ENCODE data around the gene SOAT1. TPM values are rescaled to one million over a fixed set of nuclear protein-coding genes. Genes with fewer than 3 reads are reported as not detected.
A peak's percentile ranks its signal among the peaks of the same experiment; 100 is the strongest.
"Not testable (repeated sequence)": the region's sequence is repeated elsewhere in the genome, so short reads cannot be mapped to it uniquely, and the experiment has no call there.

Gene SOAT1
- 10 to 100 TPM; 36.1 to 37.9 TPM for total RNA-seq

GRCh38 chr1:179293340-179294327, at the start of gene SOAT1:
Gene SOAT1, plus strand, starts transcription at chr1:179293797. Its CDS starts 8,888 bp downstream, at chr1:179302685.
- Histone ChIP-seq H3K27me3 (no peaks in the 10 kb centered on the region), H3K9me3 (no peaks in the 10 kb centered on the region), H3K9ac (ENCODE audit: low read depth in 2 of 2, low read length in 2 of 2) (peak within 1 kb of the TSS; percentile 71 to 97), H3K36me3 (no peaks in the 10 kb centered on the region), H3K4me1 (peaks cover 4% of the 10 kb centered on the region), H3K27ac (peak within 1 kb of the TSS; percentile 83), H3K4me3 (peak within 1 kb of the TSS; percentile 63)
- TF ChIP-seq, protein P1, sequence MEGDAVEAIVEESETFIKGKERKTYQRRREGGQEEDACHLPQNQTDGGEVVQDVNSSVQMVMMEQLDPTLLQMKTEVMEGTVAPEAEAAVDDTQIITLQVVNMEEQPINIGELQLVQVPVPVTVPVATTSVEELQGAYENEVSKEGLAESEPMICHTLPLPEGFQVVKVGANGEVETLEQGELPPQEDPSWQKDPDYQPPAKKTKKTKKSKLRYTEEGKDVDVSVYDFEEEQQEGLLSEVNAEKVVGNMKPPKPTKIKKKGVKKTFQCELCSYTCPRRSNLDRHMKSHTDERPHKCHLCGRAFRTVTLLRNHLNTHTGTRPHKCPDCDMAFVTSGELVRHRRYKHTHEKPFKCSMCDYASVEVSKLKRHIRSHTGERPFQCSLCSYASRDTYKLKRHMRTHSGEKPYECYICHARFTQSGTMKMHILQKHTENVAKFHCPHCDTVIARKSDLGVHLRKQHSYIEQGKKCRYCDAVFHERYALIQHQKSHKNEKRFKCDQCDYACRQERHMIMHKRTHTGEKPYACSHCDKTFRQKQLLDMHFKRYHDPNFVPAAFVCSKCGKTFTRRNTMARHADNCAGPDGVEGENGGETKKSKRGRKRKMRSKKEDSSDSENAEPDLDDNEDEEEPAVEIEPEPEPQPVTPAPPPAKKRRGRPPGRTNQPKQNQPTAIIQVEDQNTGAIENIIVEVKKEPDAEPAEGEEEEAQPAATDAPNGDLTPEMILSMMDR (IDR thresholded peaks at IDR 0.05), result no peak
- peak; percentile 98 for DNase-seq
- intact Hi-C loops (cut with DNase I), result no loop called here

GRCh38 chr1:179245426-179245825, 48.2 kb upstream of the SOAT1 start:
- H3K27ac ChIP-seq; H3K4me1 ChIP-seq; H3K9ac ChIP-seq (ENCODE audit: low read depth in 2 of 2, low read length in 2 of 2); intact Hi-C loops (cut with DNase I); H3K4me3 ChIP-seq; H3K9me3 ChIP-seq; H3K36me3 ChIP-seq; DNase-seq; H3K27me3 ChIP-seq: not testable (repeated sequence)

GRCh38 chr1:179247923-179248322, 45.7 kb upstream of the SOAT1 start:
- no peak for DNase-seq
- no peak overlapping the region for H3K4me3 ChIP-seq
- TF ChIP-seq, protein P1 (IDR thresholded peaks at IDR 0.05), result no peak
- H3K9me3 ChIP-seq, result no peaks in the 10 kb centered on the region
- no peak overlapping the region for H3K9ac ChIP-seq (ENCODE audit: low read depth in 2 of 2, low read length in 2 of 2)
- H3K27me3 ChIP-seq, result no peaks in the 10 kb centered on the region
- no peak overlapping the region for H3K27ac ChIP-seq
- H3K36me3 ChIP-seq, result no peaks in the 10 kb centered on the region
- no peaks in the 10 kb centered on the region for H3K4me1 ChIP-seq
- intact Hi-C loops (cut with DNase I), result no loop called here

GRCh38 chr1:179251675-179252074, 41.9 kb upstream of the SOAT1 start:
- Histone ChIP-seq H3K27ac (no peak overlapping the region), H3K9ac (ENCODE audit: low read depth in 2 of 2, low read length in 2 of 2) (no peak overlapping the region), H3K27me3 (no peaks in the 10 kb centered on the region), H3K36me3 (no peaks in the 10 kb centered on the region), H3K4me3 (no peak overlapping the region), H3K9me3 (no peaks in the 10 kb centered on the region), H3K4me1 (no peaks in the 10 kb centered on the region)
- DNase-seq, result no peak
- intact Hi-C loops (cut with DNase I), result loop anchor here (2.0 kb wide), 1 partner anchor 119 kb away; no protein-coding TSS in a partner anchor
- TF ChIP-seq, protein P1 (IDR thresholded peaks at IDR 0.05), result peak; percentile 48

DNA sequence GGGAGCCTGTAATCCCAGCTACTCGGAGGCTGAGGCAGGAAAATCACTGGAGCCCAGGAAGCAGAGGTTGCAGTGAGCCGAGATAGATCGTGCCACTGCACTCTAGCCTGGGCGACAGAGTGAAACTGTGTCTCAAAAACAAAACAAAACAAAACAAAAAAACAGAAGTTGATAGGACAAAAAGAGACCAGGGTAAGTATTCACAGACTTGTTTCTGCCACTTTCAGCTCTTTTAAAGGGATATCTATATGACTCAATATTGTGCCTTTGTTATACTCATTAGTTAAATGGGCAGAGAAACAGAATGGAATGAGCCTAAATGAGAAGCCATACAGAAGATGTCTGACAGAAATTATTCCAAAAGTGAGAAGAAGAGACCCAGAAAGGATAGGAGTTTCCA, 41.0 kb upstream of the SOAT1 start:
- TF ChIP-seq, protein P1 (IDR thresholded peaks at IDR 0.05), result no peak
- no peak overlapping the region for H3K4me3 ChIP-seq
- no peaks in the 10 kb centered on the region for H3K4me1 ChIP-seq
- H3K9me3 ChIP-seq, result no peaks in the 10 kb centered on the region
- H3K27me3 ChIP-seq, result no peaks in the 10 kb centered on the region
- H3K27ac ChIP-seq, result no peak overlapping the region
- no peak for DNase-seq
- intact Hi-C loops (cut with DNase I), result no loop called here
- no peaks in the 10 kb centered on the region for H3K36me3 ChIP-seq
- no peak overlapping the region for H3K9ac ChIP-seq (ENCODE audit: low read depth in 2 of 2, low read length in 2 of 2)

Measured in colonic mucosa (tissue), 4 donors.